H1 (cell line): Measurements from ENCODE around the gene LRBA. TPM values are rescaled to one million over a fixed set of nuclear protein-coding genes. Genes with fewer than 3 reads are reported as not detected.
A peak's percentile ranks its signal among the peaks of the same experiment; 100 is the strongest.

Experiments
- CTCF ChIA-PET: fragments of 300-600 bp; sonication (Branson Sonifier 250); formaldehyde crosslinking; loops from one replicate; lab custom pipeline; 2021; ENCODE audit not compliant: partially characterized antibody; lab: Charles Lee
- POLR2A ChIA-PET: fragments of 300-600 bp; sonication (Branson Sonifier 250); formaldehyde crosslinking; loops from one replicate; lab custom pipeline; 2021; ENCODE audit warnings: inconsistent platforms; ENCODE audit not compliant: partially characterized antibody; lab: Charles Lee
- DNase-seq, 2 experiments: peaks; one replicate each; pipeline versions ENCODE4 v3.0.0 to v3.0.0-alpha.2; 2010 to 2022; ENCODE audit warnings: low spot score in 2 of 2, low read depth in 1 of 2, mixed read lengths in 1 of 2
- FAIRE-seq: peaks from 2 replicates; lab custom pipeline; 2011; peaks lifted over from hg19 to GRCh38; lab: Jason Lieb, UNC
- H2AFZ ChIP-seq: 2 replicates; pipeline ENCODE4 v1.8.1; 2012; ENCODE audit warnings: low read length, inconsistent platforms
- H2AK5ac ChIP-seq: 2 replicates; pipeline ENCODE4 v1.6.1; 2013; ENCODE audit warnings: low read depth, low read length
- H2BK120ac ChIP-seq: replicated peaks from 2 replicates; pipeline ENCODE3; 2013; ENCODE audit warnings: low read depth, low read length, inconsistent platforms
- H2BK12ac ChIP-seq: 2 replicates; pipeline ENCODE4 v1.6.1; 2013; ENCODE audit warnings: low read depth, low read length
- H2BK15ac ChIP-seq: 2 replicates; pipeline ENCODE4 v1.6.1; 2013; ENCODE audit warnings: low read length
- H2BK20ac ChIP-seq: 2 replicates; pipeline ENCODE4 v1.6.1; 2013; ENCODE audit warnings: low read length
- H2BK5ac ChIP-seq: 2 replicates; pipeline ENCODE4 v1.6.1; 2013; ENCODE audit warnings: low read depth, low read length
- H3K14ac ChIP-seq: 2 replicates; pipeline ENCODE4 v1.6.1; 2013; ENCODE audit warnings: inconsistent platforms; ENCODE audit not compliant: insufficient read length
- H3K18ac ChIP-seq: 2 replicates; pipeline ENCODE4 v1.6.1; 2013; ENCODE audit warnings: low read length; ENCODE audit errors: extremely low read depth
- H3K23ac ChIP-seq: 2 replicates; pipeline ENCODE4 v1.6.1; 2013; ENCODE audit warnings: inconsistent platforms; ENCODE audit not compliant: insufficient read length
- H3K23me2 ChIP-seq: 2 replicates; pipeline ENCODE4 v1.6.1; 2013; ENCODE audit warnings: low read depth, low read length
- H3K27ac ChIP-seq: 2 replicates; pipeline ENCODE4 v1.6.1; 2011; ENCODE audit warnings: low read depth, low read length, inconsistent platforms
- H3K27me3 ChIP-seq, 4 experiments: replicated peaks in 1 of 4; 1 replicate in 1 of 4; 2 replicates in 3 of 4; pipeline versions ENCODE4 v1.6.1 to v1.8.1; 2011 to 2013; ENCODE audit warnings: low read length in 3 of 4, mild to moderate bottlenecking in 3 of 4, inconsistent platforms in 2 of 4, mixed read lengths in 2 of 4, moderate library complexity in 1 of 4; ENCODE audit not compliant: control insufficient read depth in 3 of 4, insufficient read depth in 3 of 4; ENCODE audit errors: extremely low read depth in 1 of 4
- H3K36me3 ChIP-seq, 4 experiments: 2 replicates each; pipeline versions ENCODE4 v1.6.1 to v1.8.1; 2011 to 2013; ENCODE audit warnings: mild to moderate bottlenecking in 4 of 4, low read length in 3 of 4, moderate library complexity in 2 of 4, control low read depth in 1 of 4, inconsistent platforms in 1 of 4; ENCODE audit not compliant: insufficient read depth in 4 of 4, control insufficient read depth in 2 of 4
- H3K4ac ChIP-seq: replicated peaks from 2 replicates; pipeline ENCODE3; 2013; ENCODE audit warnings: low read length, low read depth, mixed read lengths, inconsistent platforms; ENCODE audit not compliant: insufficient read length
- H3K4me1 ChIP-seq, 4 experiments: replicated peaks in 1 of 4; 1 replicate in 1 of 4; 2 replicates in 3 of 4; pipeline versions ENCODE4 v1.6.1 to v1.8.1; 2011 to 2013; ENCODE audit warnings: low read length in 3 of 4, inconsistent platforms in 2 of 4, mixed read lengths in 1 of 4; ENCODE audit not compliant: insufficient read depth in 4 of 4, control insufficient read depth in 3 of 4
- H3K4me2 ChIP-seq, 2 experiments: 2 replicates each; pipeline versions ENCODE4 v1.6.1 to v1.8.1; 2011 to 2013; ENCODE audit warnings: low read depth in 2 of 2, low read length in 2 of 2, control low read depth in 1 of 2, inconsistent platforms in 1 of 2, mild to moderate bottlenecking in 1 of 2; ENCODE audit not compliant: insufficient read depth in 1 of 2
- H3K4me3 ChIP-seq, 4 experiments: fragments of 200-600, 300-600 bp in 1 of 4; sonication (generic), shearing (Covaris generic), sonication (Bioruptor Twin) in 1 of 4; 2 replicates each; pipeline versions ENCODE4 v1.5.1 to v1.8.1; 2011 to 2016; ENCODE audit warnings: low read length in 4 of 4, low read depth in 3 of 4, control low read depth in 2 of 4, inconsistent platforms in 2 of 4, mild to moderate bottlenecking in 2 of 4, mixed read lengths in 1 of 4, moderate library complexity in 1 of 4; ENCODE audit not compliant: insufficient read depth in 2 of 4; ENCODE audit errors: extremely low read depth in 1 of 4
- H3K56ac ChIP-seq: replicated peaks from 2 replicates; pipeline ENCODE3; 2013; ENCODE audit warnings: low read depth, mild to moderate bottlenecking, mixed read lengths, low read length, inconsistent platforms; ENCODE audit not compliant: insufficient read length
- H3K79me1 ChIP-seq: 2 replicates; pipeline ENCODE4 v1.6.1; 2013; ENCODE audit warnings: low read depth, low read length, control low read depth
- H3K79me2 ChIP-seq, 2 experiments: 2 replicates each; pipeline versions ENCODE4 v1.6.1 to v1.8.1; 2012 to 2013; ENCODE audit warnings: low read length in 2 of 2, mild to moderate bottlenecking in 2 of 2, inconsistent platforms in 1 of 2; ENCODE audit not compliant: insufficient read depth in 2 of 2, control insufficient read depth in 1 of 2
- H3K9ac ChIP-seq, 4 experiments: replicated peaks in 1 of 4; 1 replicate in 1 of 4; 2 replicates in 3 of 4; pipeline versions ENCODE4 v1.6.1 to v1.8.1; 2011 to 2013; ENCODE audit warnings: low read depth in 3 of 4, low read length in 3 of 4, control low read depth in 2 of 4, mild to moderate bottlenecking in 2 of 4, moderate library complexity in 2 of 4, inconsistent platforms in 1 of 4; ENCODE audit errors: extremely low read depth in 1 of 4
- H3K9me3 ChIP-seq, 2 experiments: 2 replicates each; pipeline versions ENCODE4 v1.6.1 to v1.8.1; 2012 to 2013; ENCODE audit warnings: mild to moderate bottlenecking in 2 of 2, moderate library complexity in 2 of 2, control low read depth in 1 of 2, inconsistent platforms in 1 of 2, low read depth in 1 of 2, low read length in 1 of 2, mixed read lengths in 1 of 2; ENCODE audit not compliant: insufficient read depth in 2 of 2
- H4K20me1 ChIP-seq, 2 experiments: replicated peaks in 1 of 2; 2 replicates each; pipeline versions ENCODE3 to v1.8.1; 2011 to 2013; ENCODE audit warnings: inconsistent platforms in 2 of 2, low read length in 2 of 2, mild to moderate bottlenecking in 1 of 2; ENCODE audit not compliant: insufficient read depth in 2 of 2, control insufficient read depth in 1 of 2
- H4K5ac ChIP-seq: 2 replicates; pipeline ENCODE4 v1.6.1; 2013; ENCODE audit warnings: low read length, low read depth, mixed read lengths, inconsistent platforms; ENCODE audit not compliant: insufficient read length
- H4K8ac ChIP-seq: 2 replicates; pipeline ENCODE4 v1.8.0; 2013; ENCODE audit warnings: mild to moderate bottlenecking, moderate library complexity, low read length, inconsistent platforms; ENCODE audit not compliant: insufficient read depth; ENCODE audit errors: extremely low read depth
- H4K91ac ChIP-seq: replicated peaks from 2 replicates; pipeline ENCODE3; 2013; ENCODE audit warnings: low read length, mixed read lengths, inconsistent platforms; ENCODE audit not compliant: insufficient read length
- CEBPB ChIP-seq: IDR thresholded peaks from 2 replicates; pipeline ENCODE4 v1.6.1; 2012; ENCODE audit warnings: low read depth, low read length
- CTCF ChIP-seq, 3 experiments: IDR thresholded peaks; 1 replicate in 2 of 3; 2 replicates in 1 of 3; pipeline versions ENCODE4 v1.5.1 to v1.6.1; 2011; ENCODE audit warnings: low read length in 3 of 3, mild to moderate bottlenecking in 3 of 3, inconsistent platforms in 2 of 3, low read depth in 1 of 3, moderate library complexity in 1 of 3; ENCODE audit not compliant: insufficient read depth in 1 of 3; ENCODE audit errors: control extremely low read depth in 1 of 3
- MAFK ChIP-seq: IDR thresholded peaks from 2 replicates; pipeline ENCODE4 v1.6.1; 2012; ENCODE audit warnings: low read depth, mild to moderate bottlenecking, improper control_type of control experiment, low read length
- RAD21 ChIP-seq, 2 experiments: IDR thresholded peaks in 1 of 2; conservative IDR thresholded peaks in 1 of 2; 2 replicates each; pipeline ENCODE4 v1.6.1; 2011; ENCODE audit warnings: low read depth in 2 of 2, low read length in 2 of 2, improper control_type of control experiment in 1 of 2, inconsistent platforms in 1 of 2, mild to moderate bottlenecking in 1 of 2, moderate library complexity in 1 of 2
- RFX5 ChIP-seq: IDR thresholded peaks from 2 replicates; pipeline ENCODE4 v1.6.1; 2011; ENCODE audit warnings: low read depth, low read length, improper control_type of control experiment, borderline replicate concordance
- WGBS, 2 experiments: shearing (Covaris generic) in 1 of 2; methylation state at CpG; one replicate each; pipeline versions ENCODE4 v1.1.6 to v1.1.7; 2013 to 2015; ENCODE audit warnings: low lambda C conversion rate in 2 of 2, mixed read lengths in 2 of 2, inconsistent platforms in 1 of 2, low coverage in 1 of 2, missing lambda C conversion rate in 1 of 2; ENCODE audit not compliant: insufficient replicate concordance in 2 of 2, insufficient coverage in 1 of 2, insufficient read length in 1 of 2; ENCODE audit errors: extremely low coverage in 1 of 2, missing lambda C conversion rate in 1 of 2; 5-methylcytosine and 5-hydroxymethylcytosine counted together
- polyA plus RNA-seq, 7 experiments: library from polyadenylated mRNA; depleted of rRNA in 3 of 7; stranded (reverse) in 5 of 7; unstranded in 2 of 7; fragments of >200 nt in 5 of 7; fragments of 200-250 nt in 2 of 7; gene quantifications; 1 replicate in 5 of 7; 2 replicates in 1 of 7; 4 replicates in 1 of 7; pipeline versions ENCODE4 v1.2.1 to v1.2.3, GENCODE V29; 2011 to 2013; ENCODE audit warnings: missing spikeins in 2 of 7, mixed read lengths in 2 of 7
- total RNA-seq: library from RNA; stranded (reverse); fragmentation: NEBNext Ultra II Directional; extraction: Animal tissue kit (Norgen Biotek cat#: 25700); gene quantifications from 2 replicates; pipeline ENCODE4 v1.2.1, GENCODE V29; 2021

Gene LRBA
- total and polyA plus RNA-seq, 2 of the 8 experiments (the other 6 are each of a cell fraction or from before 2014, with no cell fraction given), result 54.6 to 83.2 TPM

- H3K9me3 ChIP-seq, result no peaks in the 10 kb centered on the region
- H4K5ac ChIP-seq, result no peak overlapping the region
- H3K56ac ChIP-seq, result no peak overlapping the region
- H3K79me1 ChIP-seq, result peaks cover 5% of the 10 kb centered on the region; the same call in 1 of the 2 replicates
- H3K79me2 ChIP-seq, result peaks cover 10 to 93% of the 10 kb centered on the region in 2 experiments; a peak in 3 of 4 replicates
- H3K23ac ChIP-seq, result no peak overlapping the region
- no peak overlapping the region for H2BK20ac ChIP-seq
- peak; percentile 16 to 69 (median 37) for TF ChIP-seq CTCF (IDR thresholded peaks at IDR 0.05; ENCODE audit: control extremely low read depth in 1 of 3, insufficient read depth in 1 of 3, low read depth in 1 of 3, low read length in 3 of 3)
- peak; percentile 36 to 44 for TF ChIP-seq RAD21 (IDR thresholded peaks at IDR 0.05 in 1 of 2, conservative IDR thresholded peaks at IDR 0.05 in 1 of 2; ENCODE audit: low read depth in 2 of 2, low read length in 2 of 2)
- no peak for TF ChIP-seq MAFK
- 0 out of 2 replicates have a peak, but pooled peaks have one; percentile 9 for TF ChIP-seq CEBPB
- TF ChIP-seq RFX5, result no peak
- ChIA-PET POLR2A (no interaction called here), CTCF (interaction anchor here (0.8 to 5.7 kb wide), 9 partner anchors 10 to 110 kb away, joined by 3 to 35 read pairs (median 3); no protein-coding TSS in a partner anchor)
- no peak for DNase-seq
- H2BK12ac ChIP-seq, result no peak overlapping the region
- no peak overlapping the region for H2AK5ac ChIP-seq
- H3K36me3 ChIP-seq, result no peaks in the 10 kb centered on the region
- peak overlapping the region; percentile 75; the same call in 1 of the 2 replicates for H4K8ac ChIP-seq
- peak overlapping the region; percentile 33; the same call in 1 of the 2 replicates for H3K27ac ChIP-seq
- no peak overlapping the region for H4K91ac ChIP-seq
- peaks cover 5 to 15% of the 10 kb centered on the region in 2 experiments for H4K20me1 ChIP-seq
- H3K4me1 ChIP-seq, result peaks cover 0 to 8% (median 0%) of the 10 kb centered on the region in 4 experiments; a peak in 3 of 7 replicates
- H2BK5ac ChIP-seq, result 0 out of 2 replicates have a peak overlapping the region, but pooled peaks have one; percentile 0
- no peak overlapping the region for H3K18ac ChIP-seq
- H2BK120ac ChIP-seq, result no peak overlapping the region
- H3K14ac ChIP-seq, result no peak overlapping the region
- H2BK15ac ChIP-seq, result no peak overlapping the region
- 78% methylated on average over 11 of the region's 11 CpGs; no CpG with 5 or more reads in 1 of the 2 experiments for WGBS, 2 experiments
- no peak overlapping the region for H3K4me2 ChIP-seq
- FAIRE-seq, result peak; percentile 89
- H2AFZ ChIP-seq, result no peak overlapping the region
- no peaks in the 10 kb centered on the region for H3K23me2 ChIP-seq
- no peak overlapping the region for H3K4ac ChIP-seq
- H3K9ac ChIP-seq, result no peak overlapping the region
- H3K27me3 ChIP-seq, result no peaks in the 10 kb centered on the region
- H3K4me3 ChIP-seq, result no peak overlapping the region
These were observed 38.5 kb downstream of the LRBA start for GRCh38 chr4:150976478-150977118.
